PFSK-1 (cell line): Measurements from ENCODE around the gene KCNG2.

Experiments
- POLR2AphosphoS5 ChIP-seq: IDR thresholded peaks from 2 replicates; pipeline ENCODE4 v1.6.1; 2012; ENCODE audit warnings: low read depth, mild to moderate bottlenecking, control low read depth, low read length, moderate library complexity
- SIN3A ChIP-seq: IDR thresholded peaks from 2 replicates; pipeline ENCODE4 v1.6.1; 2012; ENCODE audit warnings: mild to moderate bottlenecking, low read length, moderate library complexity, borderline replicate concordance; ENCODE audit not compliant: insufficient read depth
- TAF1 ChIP-seq: IDR thresholded peaks from 2 replicates; pipeline ENCODE4 v1.6.1; 2012; ENCODE audit warnings: low read length, control low read depth, borderline replicate concordance; ENCODE audit not compliant: insufficient read depth

DNA sequence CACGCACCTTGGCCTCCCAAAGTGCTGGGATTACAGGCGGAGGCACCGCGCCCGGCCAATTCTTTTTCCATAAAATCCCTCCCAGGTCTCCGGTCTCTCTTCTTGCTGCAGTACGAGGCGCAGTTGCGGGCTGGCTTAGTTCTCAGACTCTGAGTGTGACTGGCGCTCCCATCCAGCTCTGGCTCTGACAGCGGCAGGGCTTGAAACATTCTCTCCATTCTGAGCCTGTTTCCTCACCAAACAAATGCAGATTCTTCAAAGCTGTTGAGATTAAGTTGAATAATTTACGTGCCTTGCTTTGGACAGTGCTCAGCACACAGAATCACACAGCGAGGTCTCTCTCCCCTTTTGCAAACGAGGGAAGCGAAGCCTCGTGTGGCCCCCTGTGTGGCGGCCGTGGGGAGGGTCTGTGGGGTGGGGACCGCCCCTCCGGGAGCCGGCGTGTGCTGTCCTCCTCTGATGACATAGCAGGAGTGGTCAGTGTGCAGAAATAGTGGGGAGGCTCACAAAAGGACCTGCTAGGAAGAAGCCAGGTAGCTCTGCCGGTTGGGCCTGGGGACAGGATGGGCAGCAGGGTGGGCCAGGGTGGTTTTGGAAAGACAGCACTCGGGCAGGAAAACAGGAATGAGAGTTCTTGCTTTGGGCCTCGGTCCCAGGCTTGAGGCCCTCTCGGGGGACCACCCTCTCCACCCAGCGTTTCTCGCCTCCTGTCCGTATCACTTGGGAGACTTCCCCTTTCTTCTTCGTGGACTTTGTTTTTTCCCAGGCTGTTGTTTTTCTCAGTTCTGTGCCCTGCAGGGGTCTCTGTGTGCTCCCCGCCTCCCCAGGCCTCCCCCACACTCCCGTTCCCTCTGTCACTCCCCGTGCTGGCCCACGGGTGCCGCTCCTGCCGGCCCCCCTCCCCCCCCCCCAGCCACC is 75.0 kb downstream of the KCNG2 start:
- TF ChIP-seq POLR2AphosphoS5, result no peak
- no peak for TF ChIP-seq TAF1
- no peak for TF ChIP-seq SIN3A
